OCI-LY3 (cell line): ENCODE data around the gene KIDINS220.

Experiments
- H2AFZ ChIP-seq: fragments of 200-600, 300-600 bp; shearing (Covaris generic); 2 replicates; pipeline ENCODE4 v1.6.0; 2014; ENCODE audit warnings: antibody characterized with exemption, low read depth, low read length
- H3K27ac ChIP-seq: fragments of 200-600, 300-600 bp; sonication (generic); 2 replicates; pipeline ENCODE4 v1.5.1; 2014; ENCODE audit warnings: mild to moderate bottlenecking, low read length, moderate library complexity, mixed read lengths
- H3K27me3 ChIP-seq: fragments of 200-600, 300-600 bp; sonication (generic); 2 replicates; pipeline ENCODE4 v1.6.1; 2014; ENCODE audit warnings: low read depth, low read length, mixed read lengths
- H3K36me3 ChIP-seq: fragments of 200-600, 300-600 bp; sonication (generic); replicated peaks from 2 replicates; pipeline ENCODE3; 2014; ENCODE audit warnings: low read depth, low read length, mixed read lengths
- H3K4me1 ChIP-seq: fragments of 300-600, 200-600 bp; sonication (generic); 2 replicates; pipeline ENCODE4 v1.6.1; 2014; ENCODE audit warnings: low read length, mixed read lengths
- H3K4me2 ChIP-seq: fragments of 200-600, 300-600 bp; sonication (generic); 2 replicates; pipeline ENCODE4 v1.6.1; 2014; ENCODE audit warnings: low read length, mixed read lengths
- H3K4me3 ChIP-seq: fragments of 300-600, 200-600 bp; sonication (generic); 2 replicates; pipeline ENCODE4 v1.5.1; 2014; ENCODE audit warnings: antibody characterized with exemption, mild to moderate bottlenecking, low read length, moderate library complexity
- H3K79me2 ChIP-seq: fragments of 300-600, 200-600 bp; shearing (Covaris generic); 2 replicates; pipeline ENCODE4 v1.6.1; 2014; ENCODE audit warnings: mild to moderate bottlenecking, low read length, mixed read lengths
- H3K9ac ChIP-seq: fragments of 300-600, 200-600 bp; shearing (Covaris generic); 2 replicates; pipeline ENCODE4 v1.6.0; 2014; ENCODE audit warnings: mild to moderate bottlenecking, low read length, moderate library complexity
- H3K9me3 ChIP-seq: fragments of 200-600, 300-600 bp; shearing (Covaris generic); 2 replicates; pipeline ENCODE4 v1.6.1; 2014; ENCODE audit warnings: low read length, mixed read lengths; ENCODE audit not compliant: insufficient read depth
- H4K20me1 ChIP-seq: fragments of 200-600, 300-600 bp; sonication (generic); 2 replicates; pipeline ENCODE4 v1.6.1; 2016; ENCODE audit warnings: low read length, mixed read lengths; ENCODE audit not compliant: insufficient read depth
- EZH2phosphoT487 ChIP-seq: fragments of 200-600 bp; shearing (Covaris generic); IDR thresholded peaks from 2 replicates; pipeline ENCODE4 v1.6.1; 2018; ENCODE audit warnings: antibody characterized with exemption, mixed run types, low read depth
- TF ChIP-seq, protein P1 (sequence below): fragments of 200-600, 300-600 bp; sonication (generic); IDR thresholded peaks from 2 replicates; pipeline ENCODE4 v1.5.1; 2014; ENCODE audit warnings: antibody characterized with exemption, low read length, low read depth

KIDINS220 gene

GRCh38 chr2:8682719-8683667, 154.4 kb downstream of the KIDINS220 start:
- Histone ChIP-seq H3K79me2 (peaks cover 69% of the 10 kb centered on the region), H3K36me3 (peaks cover 33% of the 10 kb centered on the region), H3K4me2 (peak overlapping the region; percentile 84), H3K4me1 (peaks cover 31% of the 10 kb centered on the region), H2AFZ (no peak overlapping the region), H3K27ac (peak overlapping the region; percentile 91), H4K20me1 (peaks cover 22% of the 10 kb centered on the region), H3K9ac (peak overlapping the region; percentile 99), H3K4me3 (peak overlapping the region; percentile 99), H3K9me3 (no peaks in the 10 kb centered on the region), H3K27me3 (no peaks in the 10 kb centered on the region)
- no peak for TF ChIP-seq EZH2phosphoT487
- TF ChIP-seq, protein P1, sequence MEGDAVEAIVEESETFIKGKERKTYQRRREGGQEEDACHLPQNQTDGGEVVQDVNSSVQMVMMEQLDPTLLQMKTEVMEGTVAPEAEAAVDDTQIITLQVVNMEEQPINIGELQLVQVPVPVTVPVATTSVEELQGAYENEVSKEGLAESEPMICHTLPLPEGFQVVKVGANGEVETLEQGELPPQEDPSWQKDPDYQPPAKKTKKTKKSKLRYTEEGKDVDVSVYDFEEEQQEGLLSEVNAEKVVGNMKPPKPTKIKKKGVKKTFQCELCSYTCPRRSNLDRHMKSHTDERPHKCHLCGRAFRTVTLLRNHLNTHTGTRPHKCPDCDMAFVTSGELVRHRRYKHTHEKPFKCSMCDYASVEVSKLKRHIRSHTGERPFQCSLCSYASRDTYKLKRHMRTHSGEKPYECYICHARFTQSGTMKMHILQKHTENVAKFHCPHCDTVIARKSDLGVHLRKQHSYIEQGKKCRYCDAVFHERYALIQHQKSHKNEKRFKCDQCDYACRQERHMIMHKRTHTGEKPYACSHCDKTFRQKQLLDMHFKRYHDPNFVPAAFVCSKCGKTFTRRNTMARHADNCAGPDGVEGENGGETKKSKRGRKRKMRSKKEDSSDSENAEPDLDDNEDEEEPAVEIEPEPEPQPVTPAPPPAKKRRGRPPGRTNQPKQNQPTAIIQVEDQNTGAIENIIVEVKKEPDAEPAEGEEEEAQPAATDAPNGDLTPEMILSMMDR, result no peak

- Histone ChIP-seq H3K27me3 (no peaks in the 10 kb centered on the region), H3K9ac (peak within 1 kb of the TSS; percentile 99), H3K27ac (peak within 1 kb of the TSS; percentile 97), H3K4me1 (peaks cover 35% of the 10 kb centered on the region), H3K79me2 (peaks cover 77% of the 10 kb centered on the region), H3K9me3 (no peaks in the 10 kb centered on the region), H3K4me3 (peak within 1 kb of the TSS; percentile 99), H3K4me2 (peak within 1 kb of the TSS; percentile 96), H4K20me1 (peaks cover 22% of the 10 kb centered on the region), H2AFZ (no peak within 1 kb of the TSS), H3K36me3 (peaks cover 28% of the 10 kb centered on the region)
- TF ChIP-seq, protein P1, result no peak
- no peak for TF ChIP-seq EZH2phosphoT487
Measured at GRCh38 chr2:8681786-8682692, 155.4 kb downstream of the KIDINS220 start, which contains the start of gene ID2. TSS of gene ID2 (plus strand) at chr2:8682056. CDS start at chr2:8682166, 110 bp downstream.

- H3K27me3 ChIP-seq, result no peaks in the 10 kb centered on the region
- no peaks in the 10 kb centered on the region for H3K9me3 ChIP-seq
- H3K4me1 ChIP-seq, result peaks cover 33% of the 10 kb centered on the region
- H3K4me3 ChIP-seq, result peak overlapping the region; percentile 80
- H3K9ac ChIP-seq, result peak overlapping the region; percentile 90
- TF ChIP-seq EZH2phosphoT487, result no peak
- TF ChIP-seq, protein P1, result no peak
- peak overlapping the region; percentile 96 for H3K4me2 ChIP-seq
- H4K20me1 ChIP-seq, result peaks cover 22% of the 10 kb centered on the region
- H2AFZ ChIP-seq, result no peak overlapping the region
- H3K27ac ChIP-seq, result peak overlapping the region; percentile 97
- peaks cover 32% of the 10 kb centered on the region for H3K36me3 ChIP-seq
- peaks cover 74% of the 10 kb centered on the region for H3K79me2 ChIP-seq
Measured at GRCh38 chr2:8680822-8681760, 156.3 kb downstream of the KIDINS220 start.
